Measurements from ENCODE around the gene CADM2. TPM values are rescaled to one million over a fixed set of nuclear protein-coding genes. Genes with fewer than 3 reads are reported as not detected.

Gene CADM2
- total RNA-seq, 2 experiments from 2014 or later: not detected

DNA sequence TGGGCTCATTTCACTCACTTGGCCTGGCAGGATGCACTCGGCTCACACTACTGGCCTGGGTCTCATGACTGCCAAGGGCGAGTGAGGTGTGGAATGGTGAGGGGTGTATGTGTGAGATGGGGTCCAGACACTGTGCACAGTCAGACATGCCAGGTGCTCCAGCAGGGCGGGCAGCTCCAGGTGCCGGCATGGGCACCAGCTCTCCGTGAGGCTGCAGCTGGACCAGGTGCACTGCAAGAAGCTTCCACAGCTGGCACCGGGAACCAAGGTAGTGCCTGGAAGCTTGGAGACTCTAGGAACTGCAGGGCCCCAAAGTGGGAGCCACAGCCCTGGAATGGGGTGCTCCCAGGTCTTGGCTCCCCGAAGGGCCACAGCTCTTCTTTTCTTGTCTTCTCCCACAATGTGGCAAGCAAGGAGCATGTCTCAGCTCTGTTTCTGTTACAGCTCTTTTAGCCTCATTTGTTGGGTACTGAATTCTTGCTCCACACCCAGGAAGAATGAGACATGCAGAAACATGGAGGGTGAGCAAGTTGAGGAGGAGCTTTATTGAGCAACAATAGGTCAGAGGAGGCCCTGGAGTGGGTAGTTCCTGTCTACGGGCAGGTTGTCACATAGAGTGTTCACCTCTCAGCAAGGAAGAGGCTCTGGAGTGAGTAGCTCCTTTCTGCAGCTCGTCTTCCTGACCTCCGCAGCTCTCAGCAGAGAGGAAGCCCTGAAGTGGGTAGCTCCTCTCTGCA lies 762.8 kb downstream of the CADM2 start:
- ChIA-PET POLR2A (no interaction called here), CTCF (no interaction called here)
- DNase-seq: no peak
- Mint-ChIP-seq H3K9me3 (peaks cover 12% of the 10 kb centered on the region), H3K27me3 (no peaks in the 10 kb centered on the region), H3K4me1 (no peaks in the 10 kb centered on the region), H3K27ac (no peak overlapping the region), H3K36me3 (ENCODE audit: low read depth) (no peaks in the 10 kb centered on the region), H3K4me3 (no peak overlapping the region)

DNA sequence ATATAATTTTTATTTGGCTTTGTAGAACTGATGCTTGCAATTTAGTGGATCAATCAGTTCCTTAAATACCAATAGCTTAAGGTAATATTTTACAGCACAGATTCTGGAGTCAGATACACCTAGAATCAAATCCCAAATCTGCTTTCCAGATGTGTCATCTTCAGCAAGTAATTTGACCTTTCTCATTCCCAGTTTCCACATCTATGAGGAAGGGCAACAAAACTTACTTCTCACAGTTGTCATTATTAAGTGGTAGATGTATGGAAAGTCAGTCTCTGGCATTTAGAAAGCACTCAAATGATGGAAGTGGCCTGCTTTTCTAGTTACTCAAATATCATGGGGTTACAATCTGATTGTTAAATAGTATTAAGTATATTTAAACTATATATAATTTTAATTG lies 767.0 kb downstream of the CADM2 start:
- H3K4me1 Mint-ChIP-seq: no peaks in the 10 kb centered on the region
- H3K27ac Mint-ChIP-seq: no peak overlapping the region
- H3K27me3 Mint-ChIP-seq: no peaks in the 10 kb centered on the region
- no peaks in the 10 kb centered on the region for H3K36me3 Mint-ChIP-seq (ENCODE audit: low read depth)
- ChIA-PET CTCF (no interaction called here), POLR2A (no interaction called here)
- peaks cover 11% of the 10 kb centered on the region for H3K9me3 Mint-ChIP-seq
- no peak overlapping the region for H3K4me3 Mint-ChIP-seq
- no peak for DNase-seq

DNA sequence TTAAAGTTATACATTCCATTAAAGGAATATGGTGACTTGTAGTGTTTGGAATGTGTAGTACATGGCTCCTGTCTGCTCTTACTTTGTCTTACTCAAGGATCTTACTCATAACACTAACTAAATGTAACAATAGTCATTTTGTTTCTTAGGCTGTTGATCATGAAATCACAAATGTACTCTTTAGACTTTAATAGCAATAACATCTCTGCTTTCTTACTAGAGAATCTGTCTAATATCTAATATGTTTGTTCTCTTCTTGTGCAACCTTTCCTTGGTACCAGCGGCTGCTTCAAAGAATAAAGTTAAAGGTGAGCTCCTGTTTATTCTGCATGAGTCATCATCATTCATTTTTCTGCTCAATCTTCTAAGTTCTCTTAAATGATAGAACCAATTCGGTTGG lies 767.5 kb downstream of the CADM2 start:
- no peak for DNase-seq
- ChIA-PET CTCF (no interaction called here), POLR2A (no interaction called here)
- no peak overlapping the region for H3K27ac Mint-ChIP-seq
- H3K4me3 Mint-ChIP-seq: no peak overlapping the region
- no peaks in the 10 kb centered on the region for H3K27me3 Mint-ChIP-seq
- H3K9me3 Mint-ChIP-seq: peaks cover 11% of the 10 kb centered on the region
- no peaks in the 10 kb centered on the region for H3K4me1 Mint-ChIP-seq
- H3K36me3 Mint-ChIP-seq (ENCODE audit: low read depth): no peaks in the 10 kb centered on the region

GRCh38 chr3:85737846-85738245 lies 779.1 kb downstream of the CADM2 start:
- ChIA-PET CTCF (no interaction called here), POLR2A (no interaction called here)
- Mint-ChIP-seq H3K9me3 (peaks cover 7% of the 10 kb centered on the region), H3K36me3 (ENCODE audit: low read depth) (no peaks in the 10 kb centered on the region), H3K4me1 (no peaks in the 10 kb centered on the region), H3K27ac (no peak overlapping the region), H3K4me3 (no peak overlapping the region), H3K27me3 (no peaks in the 10 kb centered on the region)
- DNase-seq: no peak

- no peak overlapping the region for H3K4me3 Mint-ChIP-seq
- no peaks in the 10 kb centered on the region for H3K27me3 Mint-ChIP-seq
- no peaks in the 10 kb centered on the region for H3K36me3 Mint-ChIP-seq (ENCODE audit: low read depth)
- ChIA-PET POLR2A (no interaction called here), CTCF (no interaction called here)
- peaks cover 6% of the 10 kb centered on the region for H3K9me3 Mint-ChIP-seq
- no peaks in the 10 kb centered on the region for H3K4me1 Mint-ChIP-seq
- DNase-seq: no peak
- H3K27ac Mint-ChIP-seq: no peak overlapping the region
These were observed 781.8 kb downstream of the CADM2 start for GRCh38 chr3:85740561-85740960.

- DNase-seq: no peak
- H3K4me3 Mint-ChIP-seq: no peak overlapping the region
- CTCF ChIA-PET: no interaction called here
- no peaks in the 10 kb centered on the region for H3K36me3 Mint-ChIP-seq (ENCODE audit: low read depth)
- H3K4me1 Mint-ChIP-seq: no peaks in the 10 kb centered on the region
- H3K27ac Mint-ChIP-seq: no peak overlapping the region
- POLR2A ChIA-PET: no interaction called here
- no peaks in the 10 kb centered on the region for H3K27me3 Mint-ChIP-seq
- peaks cover 13% of the 10 kb centered on the region for H3K9me3 Mint-ChIP-seq
These were observed 799.7 kb downstream of the CADM2 start for GRCh38 chr3:85758442-85758841.

GRCh38 chr3:85760342-85760741 lies 801.6 kb downstream of the CADM2 start:
- H3K4me3 Mint-ChIP-seq: no peak overlapping the region
- no peak for DNase-seq
- ChIA-PET CTCF (no interaction called here), POLR2A (no interaction called here)
- H3K36me3 Mint-ChIP-seq (ENCODE audit: low read depth): no peaks in the 10 kb centered on the region
- no peaks in the 10 kb centered on the region for H3K27me3 Mint-ChIP-seq
- peaks cover 6% of the 10 kb centered on the region for H3K9me3 Mint-ChIP-seq
- H3K4me1 Mint-ChIP-seq: no peaks in the 10 kb centered on the region
- no peak overlapping the region for H3K27ac Mint-ChIP-seq

- Mint-ChIP-seq H3K27me3 (no peaks in the 10 kb centered on the region), H3K4me1 (no peaks in the 10 kb centered on the region)
These were observed 822.0 kb downstream of the CADM2 start for GRCh38 chr3:85780806-85781205.

GRCh38 chr3:85781806-85782205 lies 823.0 kb downstream of the CADM2 start:
- H3K4me3 Mint-ChIP-seq: no peak overlapping the region
- CTCF ChIA-PET: no interaction called here
- DNase-seq: no peak
- no peaks in the 10 kb centered on the region for H3K4me1 Mint-ChIP-seq
- no peaks in the 10 kb centered on the region for H3K27me3 Mint-ChIP-seq
- no peak overlapping the region for H3K27ac Mint-ChIP-seq
- POLR2A ChIA-PET: no interaction called here
- peaks cover 2% of the 10 kb centered on the region for H3K9me3 Mint-ChIP-seq
- H3K36me3 Mint-ChIP-seq (ENCODE audit: low read depth): no peaks in the 10 kb centered on the region

More at GRCh38 chr3:85780806-85781205, 822.0 kb downstream of the CADM2 start:
- CTCF ChIA-PET: no interaction called here
- Mint-ChIP-seq H3K4me3 (no peak overlapping the region), H3K27ac (no peak overlapping the region), H3K9me3 (peaks cover 2% of the 10 kb centered on the region), H3K36me3 (ENCODE audit: low read depth) (no peaks in the 10 kb centered on the region)
- POLR2A ChIA-PET: no interaction called here
- DNase-seq: no peak

- no peak overlapping the region for H3K27ac Mint-ChIP-seq
- POLR2A ChIA-PET: no interaction called here
- H3K4me1 Mint-ChIP-seq: no peaks in the 10 kb centered on the region
- no peaks in the 10 kb centered on the region for H3K27me3 Mint-ChIP-seq
- H3K36me3 Mint-ChIP-seq (ENCODE audit: low read depth): no peaks in the 10 kb centered on the region
- no peak for DNase-seq
- H3K9me3 Mint-ChIP-seq: peaks cover 5% of the 10 kb centered on the region
- no peak overlapping the region for H3K4me3 Mint-ChIP-seq
- CTCF ChIA-PET: no interaction called here
These were observed 824.5 kb downstream of the CADM2 start for GRCh38 chr3:85783291-85783690.

- Mint-ChIP-seq H3K4me3 (no peak overlapping the region), H3K4me1 (no peaks in the 10 kb centered on the region), H3K9me3 (peaks cover 5% of the 10 kb centered on the region), H3K27me3 (no peaks in the 10 kb centered on the region), H3K36me3 (ENCODE audit: low read depth) (no peaks in the 10 kb centered on the region), H3K27ac (no peak overlapping the region)
- no peak for DNase-seq
- CTCF ChIA-PET: no interaction called here
- POLR2A ChIA-PET: no interaction called here
These were observed 827.0 kb downstream of the CADM2 start for GRCh38 chr3:85785766-85786165.

GRCh38 chr3:85790445-85791030 lies 831.7 kb downstream of the CADM2 start:
- ChIA-PET CTCF (no interaction called here), POLR2A (no interaction called here)
- H3K4me3 Mint-ChIP-seq: no peak overlapping the region
- H3K9me3 Mint-ChIP-seq: peaks cover 5% of the 10 kb centered on the region
- H3K27ac Mint-ChIP-seq: no peak overlapping the region
- no peak for DNase-seq
- H3K4me1 Mint-ChIP-seq: no peaks in the 10 kb centered on the region
- no peaks in the 10 kb centered on the region for H3K36me3 Mint-ChIP-seq (ENCODE audit: low read depth)
- no peaks in the 10 kb centered on the region for H3K27me3 Mint-ChIP-seq

GRCh38 chr3:85796140-85796539 lies 837.4 kb downstream of the CADM2 start:
- CTCF ChIA-PET: no interaction called here
- H3K27ac Mint-ChIP-seq: no peak overlapping the region
- POLR2A ChIA-PET: no interaction called here
- H3K36me3 Mint-ChIP-seq (ENCODE audit: low read depth): no peaks in the 10 kb centered on the region
- H3K9me3 Mint-ChIP-seq: no peaks in the 10 kb centered on the region
- no peaks in the 10 kb centered on the region for H3K27me3 Mint-ChIP-seq
- no peaks in the 10 kb centered on the region for H3K4me1 Mint-ChIP-seq
- H3K4me3 Mint-ChIP-seq: no peak overlapping the region
- no peak for DNase-seq

- no peak for DNase-seq
- Mint-ChIP-seq H3K27me3 (no peaks in the 10 kb centered on the region), H3K27ac (no peak overlapping the region), H3K4me1 (no peaks in the 10 kb centered on the region), H3K9me3 (no peaks in the 10 kb centered on the region), H3K36me3 (ENCODE audit: low read depth) (no peaks in the 10 kb centered on the region), H3K4me3 (no peak overlapping the region)
- ChIA-PET POLR2A (no interaction called here), CTCF (no interaction called here)
These were observed 841.9 kb downstream of the CADM2 start for GRCh38 chr3:85800676-85801075.

Data from activated CD4-positive, alpha-beta memory T cell treated with anti-CD3 and anti-CD28 coated beads, Interleukin-2, amount 10 ng/mL, durations not matched to agents 7 days and 5 days (primary cell).